Measurements from ENCODE around the gene PRKD2.
"Not testable (repeated sequence)": the region's sequence is repeated elsewhere in the genome, so short reads cannot be mapped to it uniquely, and the experiment has no call there.

PRKD2 gene

DNA sequence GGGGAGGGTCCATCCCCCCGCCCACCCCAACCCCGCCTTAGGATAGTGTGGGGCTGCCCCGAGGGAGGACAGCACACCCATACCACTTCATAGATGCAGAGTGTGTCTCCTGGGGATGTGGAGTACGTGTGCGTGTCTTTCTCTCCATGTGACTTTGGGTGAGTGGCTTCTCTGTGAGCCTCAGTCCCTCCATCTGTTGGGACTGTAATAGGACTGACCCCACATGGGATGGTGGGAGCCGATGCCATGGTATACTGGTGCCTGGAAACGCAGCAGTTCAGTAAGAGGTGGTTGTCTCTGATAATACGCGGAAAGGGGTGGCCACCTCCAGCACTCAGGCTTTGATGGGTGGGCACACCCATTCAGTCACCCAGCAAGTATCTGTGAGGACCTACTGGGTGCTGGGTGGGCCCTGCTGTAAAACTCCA is 816 bp upstream of the PRKD2 start:
- peak; percentile 77 to 79 for DNase-seq
- no peak for TF ChIP-seq POLR2A (IDR thresholded peaks at IDR 0.05; ENCODE audit: low read length)
- TF ChIP-seq GATA1 (IDR thresholded peaks at IDR 0.05; ENCODE audit: low read depth, low read length) = no peak

DNA sequence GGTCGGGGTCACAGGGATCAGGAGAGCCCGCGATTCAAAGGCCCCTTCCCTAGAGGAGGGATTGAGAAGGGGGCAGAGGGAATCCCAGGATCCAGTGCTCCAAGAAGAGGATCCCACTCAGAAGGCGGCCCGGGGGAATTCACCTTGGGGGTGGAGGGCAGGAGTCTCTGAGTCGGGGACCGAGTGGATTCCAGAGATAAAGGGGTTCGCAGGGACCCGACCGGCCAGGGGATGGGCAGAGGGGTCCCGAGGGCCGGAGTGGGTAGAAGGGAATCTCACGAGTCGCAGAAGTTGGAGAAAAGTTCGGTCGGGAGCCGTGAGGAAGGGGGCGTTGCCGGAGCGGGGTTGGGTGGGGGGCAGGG is 261 bp downstream of the PRKD2 start:
- TF ChIP-seq POLR2A (IDR thresholded peaks at IDR 0.05; ENCODE audit: low read length) = no peak
- no peak for TF ChIP-seq GATA1 (IDR thresholded peaks at IDR 0.05; ENCODE audit: low read depth, low read length)
- no peak for DNase-seq

DNA sequence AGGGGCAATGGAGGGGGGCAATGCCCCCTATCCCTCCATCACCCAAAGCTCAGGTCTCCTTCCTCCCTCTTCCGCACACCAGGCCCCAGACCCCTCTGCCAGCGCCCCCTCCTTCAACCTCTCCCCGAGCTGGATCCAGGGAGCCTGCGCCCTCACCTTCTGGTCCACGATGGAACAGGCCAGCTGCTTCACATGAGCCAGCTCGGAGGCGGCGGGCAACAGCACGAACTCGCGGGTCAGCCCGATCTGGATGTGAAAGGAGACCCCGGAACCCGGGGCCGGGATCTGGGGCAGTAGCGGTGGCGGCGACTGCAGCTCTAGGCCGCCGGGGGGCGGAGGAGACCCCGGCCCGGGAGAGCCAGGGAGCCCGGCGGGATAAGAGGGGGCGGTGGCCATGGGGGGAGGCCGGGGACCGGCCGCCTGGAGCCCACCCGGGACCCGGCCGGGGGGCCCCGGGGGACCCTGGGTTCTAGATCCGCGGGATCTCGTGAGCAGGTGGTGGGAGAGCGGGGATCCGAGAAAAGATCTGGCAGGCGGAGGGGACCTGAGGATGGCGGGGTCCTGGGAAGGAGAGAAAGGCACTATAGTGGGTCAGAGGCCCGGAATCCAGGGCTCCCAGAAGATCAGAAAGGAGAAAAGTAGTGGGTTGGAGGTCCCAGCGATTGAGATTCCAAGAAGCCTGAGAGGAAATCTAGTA is 791 bp downstream of the PRKD2 start:
- TF ChIP-seq GATA1 (IDR thresholded peaks at IDR 0.05; ENCODE audit: low read depth, low read length) = no peak
- no peak for TF ChIP-seq POLR2A (IDR thresholded peaks at IDR 0.05; ENCODE audit: low read length)
- DNase-seq = peak; percentile 32 to 48

DNA sequence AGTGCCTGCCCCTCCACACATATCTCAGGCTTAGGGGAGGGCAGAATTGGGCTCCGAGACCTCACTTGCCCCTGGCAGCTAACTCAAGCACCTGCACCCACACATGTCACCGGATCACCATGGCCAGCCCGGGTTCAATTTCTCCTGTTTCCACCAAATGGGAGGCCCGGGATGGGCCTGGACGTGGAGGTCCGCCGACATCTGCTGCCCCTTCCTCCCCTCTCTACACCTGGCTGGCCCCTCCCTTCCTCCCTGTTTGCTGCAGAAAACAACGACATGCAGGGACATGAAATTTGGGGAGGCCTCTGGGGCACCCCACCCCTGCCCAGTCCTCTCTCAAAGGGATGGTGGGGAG is 1.3 kb downstream of the PRKD2 start:
- no peak for TF ChIP-seq GATA1 (IDR thresholded peaks at IDR 0.05; ENCODE audit: low read depth, low read length)
- no peak for TF ChIP-seq POLR2A (IDR thresholded peaks at IDR 0.05; ENCODE audit: low read length)
- DNase-seq = no peak

DNA sequence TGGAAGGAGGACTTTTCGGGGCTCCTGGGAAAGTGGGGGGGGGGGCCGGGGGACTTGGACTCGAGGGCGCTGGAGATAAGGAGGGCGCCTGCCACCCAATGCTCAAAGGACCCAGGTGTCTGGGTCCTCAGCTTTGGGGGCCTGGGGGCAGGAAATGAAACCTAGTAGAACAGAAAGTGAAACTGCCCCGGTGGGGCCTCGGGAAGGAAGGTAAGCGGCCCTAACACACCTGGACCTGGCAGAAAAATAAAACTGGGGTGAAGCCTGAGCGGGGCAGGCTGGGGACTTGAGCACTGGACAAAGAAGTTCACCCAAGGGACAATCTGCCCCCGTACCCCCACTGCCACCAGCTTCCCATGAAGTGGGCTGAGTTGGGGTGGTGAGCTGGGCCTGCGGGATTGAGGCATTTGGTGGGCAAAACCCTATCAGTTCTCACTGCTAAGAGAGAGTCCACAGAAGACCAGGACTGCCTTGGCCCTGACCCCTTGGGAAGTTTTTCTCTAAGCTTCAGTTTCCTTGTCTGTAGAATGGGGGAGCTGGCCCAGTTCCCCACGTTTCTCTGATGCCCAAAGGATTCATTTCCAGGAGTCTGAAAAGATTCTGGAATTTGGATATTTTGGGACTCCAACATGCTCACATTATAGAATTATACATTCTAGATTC is 2.3 kb downstream of the PRKD2 start:
- peak; percentile 63 to 69 for DNase-seq
- no peak for TF ChIP-seq GATA1 (IDR thresholded peaks at IDR 0.05; ENCODE audit: low read depth, low read length)
- TF ChIP-seq POLR2A (IDR thresholded peaks at IDR 0.05; ENCODE audit: low read length) = no peak

DNA sequence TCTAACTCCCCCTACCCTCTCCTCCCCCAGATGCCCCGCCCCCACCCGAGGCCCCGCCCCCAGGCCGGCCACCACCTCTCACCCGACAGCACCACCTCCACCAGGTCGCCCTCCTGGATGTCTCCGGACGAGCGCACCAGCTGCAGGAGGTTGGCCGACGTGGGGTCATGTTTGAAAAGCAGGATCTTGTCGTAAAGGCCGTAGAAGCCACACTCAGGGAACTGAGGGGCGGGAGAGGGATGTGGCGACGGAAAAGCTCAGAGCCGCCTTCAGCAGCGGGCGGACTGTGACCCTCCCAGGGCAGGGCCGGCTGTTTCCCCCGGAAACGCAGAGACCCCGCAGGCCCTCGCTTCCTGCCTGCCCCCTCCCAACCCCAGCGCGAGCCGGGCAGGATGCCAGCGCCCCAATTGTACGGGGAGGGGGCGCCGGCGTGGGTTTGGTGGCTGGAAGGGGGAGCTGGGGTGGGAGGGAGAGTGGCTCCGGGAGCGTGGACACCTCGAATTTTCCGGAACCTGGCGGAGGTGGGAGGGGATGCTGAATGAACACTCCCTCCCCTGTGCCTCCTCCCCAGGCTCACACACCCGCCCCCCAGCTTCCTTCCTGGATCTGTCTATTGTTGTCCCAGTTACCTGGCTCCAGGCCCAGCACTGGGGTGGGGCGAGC is 3.0 kb downstream of the PRKD2 start:
- DNase-seq = peak; percentile 56 to 61

DNA sequence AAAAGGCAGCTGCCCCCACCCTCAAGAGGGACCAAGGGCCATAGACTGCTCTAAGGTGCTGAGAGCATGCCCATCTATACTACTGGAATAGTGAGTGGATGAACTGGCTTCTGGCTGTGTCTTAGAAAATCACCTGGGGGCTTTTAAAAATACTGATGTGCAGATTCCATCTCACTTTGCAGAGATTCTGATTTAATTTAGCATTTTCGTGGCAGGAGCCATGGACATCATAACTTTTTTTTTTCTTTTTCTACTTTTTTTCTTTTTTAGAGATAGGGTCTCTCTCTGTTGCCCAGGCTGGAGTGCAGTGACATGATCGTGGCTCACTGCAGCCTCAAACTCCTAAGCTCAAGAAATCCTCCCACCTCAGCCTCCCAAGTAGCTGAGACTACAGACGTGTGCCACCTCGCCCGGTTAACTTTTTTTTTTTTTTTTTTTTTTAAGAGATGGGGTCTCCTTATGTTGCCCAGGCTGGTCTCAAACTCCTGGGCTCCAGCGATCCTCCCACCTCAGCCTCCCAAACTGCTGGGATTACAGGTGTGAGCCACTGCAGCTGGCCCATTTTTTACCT is 4.1 kb downstream of the PRKD2 start:
- DNase-seq = not testable (repeated sequence)

More for the DNA sequence above, 3.0 kb downstream of the PRKD2 start:
- no peak for TF ChIP-seq GATA1 (IDR thresholded peaks at IDR 0.05; ENCODE audit: low read depth, low read length)
- TF ChIP-seq POLR2A (IDR thresholded peaks at IDR 0.05; ENCODE audit: low read length) = no peak

DNA sequence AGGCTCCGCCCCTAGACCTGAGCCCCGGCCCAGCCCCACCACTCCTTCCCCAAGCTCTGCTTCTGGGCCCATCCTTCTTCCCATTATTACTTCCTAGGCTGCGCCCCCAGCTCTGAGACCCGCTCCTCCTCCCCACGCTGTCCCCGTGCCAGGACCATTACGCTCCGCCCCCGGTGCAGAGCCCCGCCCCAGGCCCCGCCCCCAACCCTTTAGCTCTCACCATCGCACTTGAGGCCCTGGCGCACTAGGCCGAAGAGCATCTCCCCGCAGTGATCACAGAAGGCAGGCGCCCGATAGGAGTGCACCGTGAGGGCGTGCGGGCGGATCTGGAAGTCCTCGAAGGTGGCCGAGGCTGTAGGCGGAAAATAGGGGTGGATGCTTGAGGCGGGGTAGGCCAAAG is 6.2 kb downstream of the PRKD2 start:
- TF ChIP-seq GATA1 (IDR thresholded peaks at IDR 0.05; ENCODE audit: low read depth, low read length) = no peak
- no peak for TF ChIP-seq POLR2A (IDR thresholded peaks at IDR 0.05; ENCODE audit: low read length)
- DNase-seq = no peak

DNA sequence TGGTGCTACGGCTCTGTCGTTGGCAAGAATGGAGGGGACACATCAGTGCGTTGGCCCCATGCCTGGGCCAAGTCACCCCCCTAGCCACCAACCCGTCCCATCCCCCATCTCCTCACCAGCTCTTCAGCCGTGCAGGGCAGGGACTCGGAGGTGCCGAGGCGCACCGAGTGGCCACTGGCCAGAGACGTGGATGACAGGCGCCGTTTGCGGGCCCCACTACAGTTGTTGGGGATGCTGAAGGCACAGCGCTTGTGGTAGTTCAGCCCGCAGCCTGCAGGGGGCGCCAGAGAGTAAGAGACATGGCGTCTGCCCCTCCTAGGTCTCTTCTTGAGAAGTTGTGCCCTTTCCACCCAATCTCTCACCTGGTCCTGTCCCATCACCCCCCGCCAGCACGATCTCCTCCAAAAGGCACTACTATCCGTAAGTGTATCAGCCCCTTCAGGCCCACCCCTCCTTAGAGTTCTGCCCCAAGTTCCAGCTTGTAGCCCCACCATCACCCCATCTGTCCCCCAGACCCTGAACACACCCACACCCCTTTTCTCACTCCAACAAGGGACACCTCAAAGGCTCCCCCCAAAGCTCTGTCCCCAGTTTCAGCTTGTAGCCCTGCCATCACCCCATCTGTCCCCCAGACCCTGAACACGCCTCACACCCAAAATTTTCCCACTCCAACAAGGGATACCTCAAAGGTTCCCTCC is 12.4 kb downstream of the PRKD2 start:
- TF ChIP-seq POLR2A (IDR thresholded peaks at IDR 0.05; ENCODE audit: low read length) = no peak
- TF ChIP-seq GATA1 (IDR thresholded peaks at IDR 0.05; ENCODE audit: low read depth, low read length) = no peak
- peak; percentile 71 to 85 for DNase-seq

DNA sequence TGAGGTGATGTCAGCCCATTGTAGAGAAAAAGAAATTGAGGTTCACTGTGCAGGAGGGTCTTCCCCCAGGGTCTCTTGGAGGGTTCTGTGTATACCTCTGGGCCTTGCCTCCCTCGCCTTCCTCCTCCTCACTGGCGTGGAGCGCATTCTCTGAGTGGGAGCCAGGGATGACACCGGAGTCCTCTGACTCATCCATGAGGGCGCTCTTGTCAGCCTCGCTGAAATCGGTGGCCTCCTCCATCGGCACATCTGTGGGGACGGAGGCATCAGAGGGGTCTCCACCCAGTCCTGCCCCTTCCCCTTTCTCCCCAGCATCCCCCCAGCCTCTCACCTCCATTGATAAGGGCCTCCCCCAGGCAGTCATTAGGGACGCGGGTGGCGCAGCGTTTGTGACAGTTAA is 16.2 kb downstream of the PRKD2 start:
- no peak for DNase-seq
- TF ChIP-seq GATA1 (IDR thresholded peaks at IDR 0.05; ENCODE audit: low read depth, low read length) = no peak
- TF ChIP-seq POLR2A (IDR thresholded peaks at IDR 0.05; ENCODE audit: low read length) = no peak

DNA sequence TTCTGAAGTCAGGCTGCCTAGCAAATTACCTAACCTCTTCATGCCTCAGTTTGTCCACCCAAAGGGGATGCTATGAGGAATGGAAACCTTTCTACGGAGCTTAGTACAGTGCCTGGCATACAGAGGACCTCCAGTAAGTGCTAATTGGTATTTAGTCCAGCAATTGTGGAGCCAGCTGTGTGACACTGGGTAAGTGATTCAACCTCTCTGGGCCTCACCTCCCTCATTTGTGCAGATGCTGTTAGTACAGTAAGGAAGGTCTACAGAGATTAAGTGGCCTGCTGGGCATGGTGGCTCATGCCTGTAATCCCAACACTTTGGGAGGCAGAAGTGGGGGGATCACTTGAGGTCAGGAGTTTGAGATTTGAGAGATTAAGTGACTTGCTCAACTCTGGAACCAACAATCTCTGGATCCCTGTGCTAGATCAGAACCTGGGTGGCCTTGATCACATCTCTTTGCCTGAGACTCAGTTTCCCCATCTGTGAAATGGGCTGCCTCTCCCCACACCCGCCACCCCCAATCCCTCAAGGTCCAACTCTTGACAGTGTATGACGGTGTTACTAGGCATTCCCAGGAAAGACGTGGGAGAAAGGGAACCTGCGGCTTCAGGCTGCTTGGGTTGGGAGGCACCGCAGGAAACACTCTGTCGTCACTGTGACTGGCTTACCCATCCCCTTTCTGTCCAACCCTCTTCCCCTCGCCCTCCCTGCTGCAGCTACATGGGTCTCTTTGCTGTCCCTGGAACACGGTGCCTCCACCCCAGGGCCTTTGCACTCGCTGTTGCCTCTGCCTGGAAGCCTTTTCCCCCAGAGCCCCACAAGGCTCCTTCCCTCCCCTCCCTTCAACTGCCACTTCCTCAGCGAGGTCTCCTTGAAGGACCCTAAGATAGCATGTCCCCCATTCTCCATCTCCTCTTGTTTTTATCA is 18.3 kb downstream of the PRKD2 start:
- DNase-seq = no peak
- TF ChIP-seq GATA1 (IDR thresholded peaks at IDR 0.05; ENCODE audit: low read depth, low read length) (no peak), POLR2A (IDR thresholded peaks at IDR 0.05; ENCODE audit: low read length) (no peak)

DNA sequence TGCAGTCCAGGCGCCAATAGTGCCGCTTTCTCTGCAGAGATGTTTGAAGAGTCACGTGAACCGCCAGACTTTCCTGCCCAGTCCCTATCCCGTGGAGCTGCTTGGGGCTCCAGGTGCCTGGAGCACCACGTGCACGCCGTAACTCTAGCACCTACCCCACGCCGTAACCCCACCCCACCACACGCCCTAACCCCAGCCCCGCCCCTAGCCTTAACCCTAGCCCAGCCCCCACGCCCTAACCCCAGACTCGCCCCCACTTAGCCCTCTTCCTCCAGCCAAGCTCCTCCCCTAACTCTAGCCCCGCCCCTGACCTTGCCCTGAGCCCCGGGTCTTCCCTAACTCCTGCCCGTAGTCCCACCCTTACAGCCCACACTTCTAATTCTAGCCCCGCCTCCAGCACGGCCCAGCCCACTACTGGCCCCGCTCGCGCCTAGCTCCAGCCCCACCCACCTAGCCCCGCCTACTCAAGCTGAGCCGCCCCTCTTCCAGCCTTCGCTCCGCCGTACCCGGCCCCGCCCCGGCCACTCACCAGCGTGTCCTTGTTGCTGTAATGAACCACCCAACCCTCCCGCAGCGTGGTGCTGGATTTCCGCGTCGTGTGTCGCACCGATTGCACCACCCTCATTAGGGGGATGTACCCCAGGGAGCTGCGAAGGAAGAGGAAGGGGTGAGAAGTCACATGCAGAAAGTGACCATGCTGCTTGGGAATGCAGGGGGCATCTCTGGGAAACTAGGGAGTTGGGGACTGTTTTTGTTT is 19.5 kb downstream of the PRKD2 start:
- TF ChIP-seq POLR2A (IDR thresholded peaks at IDR 0.05; ENCODE audit: low read length) = no peak
- no peak for TF ChIP-seq GATA1 (IDR thresholded peaks at IDR 0.05; ENCODE audit: low read depth, low read length)
- DNase-seq = peak; percentile 93 to 95
